Panc1 (cell line): ENCODE results near the gene NHS. TPM values are rescaled to one million over a fixed set of nuclear protein-coding genes. Genes with fewer than 3 reads are reported as not detected.

Source experiments
- ATAC-seq: fragments of 200-7000 bp; cut with Tn5 transposase; 2 replicates; pipeline ENCODE4 v1.9.1; 2020; ENCODE audit warnings: mild to moderate bottlenecking, moderate library complexity
- BruUV-seq: library from RNA; stranded (reverse); fragments of 400-500 nt; replicated peaks from 2 replicates; lab custom pipeline; 2021; lab: Mats Ljungman, UMichigan
- CTCF ChIA-PET: fragments of 300-600 bp; sonication (Branson Sonifier 250); formaldehyde crosslinking; loops from one replicate; lab custom pipeline; 2022; ENCODE audit warnings: antibody characterized with exemption; lab: Charles Lee
- POLR2A ChIA-PET: fragments of 300-600 bp; sonication (Branson Sonifier 250); formaldehyde crosslinking; loops from one replicate; lab custom pipeline; 2022; ENCODE audit warnings: antibody characterized with exemption; lab: Charles Lee
- DNase-seq: peaks from one replicate; pipeline ENCODE4 v3.0.0-alpha.2; 2010; ENCODE audit warnings: low read depth, low spot score
- H3K27ac ChIP-seq: 2 replicates; pipeline ENCODE4 v1.5.1; 2011; ENCODE audit warnings: mild to moderate bottlenecking, low read length, inconsistent platforms
- H3K27me3 ChIP-seq: fragments of 200-500 bp; sonication (Bioruptor generic); 2 replicates; pipeline ENCODE4 v1.6.0; 2014; ENCODE audit warnings: low read length, inconsistent platforms; ENCODE audit not compliant: control insufficient read depth, insufficient read depth
- H3K36me3 ChIP-seq: fragments of 200-500 bp; sonication (Bioruptor generic); 2 replicates; pipeline ENCODE4 v1.5.1; 2014; ENCODE audit warnings: inconsistent platforms, mild to moderate bottlenecking, low read length, moderate library complexity; ENCODE audit not compliant: control insufficient read depth, insufficient read depth
- H3K4me1 ChIP-seq: 2 replicates; pipeline ENCODE4 v1.5.1; 2011; ENCODE audit warnings: inconsistent platforms, mild to moderate bottlenecking, low read length, moderate library complexity; ENCODE audit not compliant: control insufficient read depth, insufficient read depth
- H3K4me3 ChIP-seq, 2 experiments: 2 replicates each; pipeline ENCODE4 v1.5.1; 2011 to 2012; ENCODE audit warnings: low read depth in 2 of 2, low read length in 2 of 2, mild to moderate bottlenecking in 2 of 2, inconsistent platforms in 1 of 2, moderate library complexity in 1 of 2
- H3K9me3 ChIP-seq: fragments of 200-500 bp; sonication (Bioruptor generic); 2 replicates; pipeline ENCODE4 v1.5.1; 2014; ENCODE audit warnings: low read depth, mild to moderate bottlenecking, inconsistent platforms, low read length, moderate library complexity; ENCODE audit not compliant: control insufficient read depth, insufficient read depth
- CTCF ChIP-seq: fragments of 450-650 bp; IDR thresholded peaks from 2 replicates; pipeline ENCODE4 v1.5.1; 2017; ENCODE audit warnings: mild to moderate bottlenecking
- POLR2AphosphoS5 ChIP-seq: IDR thresholded peaks from 2 replicates; pipeline ENCODE4 v1.6.1; 2012; ENCODE audit warnings: mild to moderate bottlenecking, low read depth, low read length, moderate library complexity
- SIN3A ChIP-seq: IDR thresholded peaks from 2 replicates; pipeline ENCODE4 v1.6.1; 2012; ENCODE audit warnings: low read depth, mild to moderate bottlenecking, low read length, moderate library complexity, borderline replicate concordance; ENCODE audit not compliant: insufficient read depth
- TCF7L2 ChIP-seq: IDR thresholded peaks from 2 replicates; pipeline ENCODE4 v1.6.1; 2011; ENCODE audit warnings: mild to moderate bottlenecking, low read depth, low read length, inconsistent platforms
- in situ Hi-C: cut with HindIII; loops from 2 replicates; pipeline ENCODE4 v1.10.0; 2016; ENCODE audit warnings: low sequenced_read_pairs, low pct_unique_long_range_greater_than_20kb
- intact Hi-C: fragments of 100-400 bp; cut with micrococcal nuclease; formaldehyde crosslinking; loops from one replicate; pipeline ENCODE4 v1.10.0; 2022; ENCODE audit not compliant: unreplicated experiment
- total RNA-seq: library from RNA; stranded (reverse); gene quantifications from one replicate; pipeline ENCODE4 v1.2.1, GENCODE V29; 2021; ENCODE audit not compliant: unreplicated experiment
- TF ChIP-seq, protein P1 (sequence below), 2 experiments: IDR thresholded peaks; 2 replicates each; pipeline ENCODE4 v1.6.1; 2011 to 2012; ENCODE audit warnings: low read depth in 2 of 2, control low read depth in 1 of 2, low read length in 1 of 2, mild to moderate bottlenecking in 1 of 2, moderate library complexity in 1 of 2; ENCODE audit not compliant: insufficient read depth in 1 of 2

NHS gene
- total RNA-seq, 1 experiment from 2014 or later, result 0.80 TPM

GRCh38 chrX:17747692-17748091, 372.7 kb downstream of the NHS start:
- no peak for ATAC-seq
- H3K27ac ChIP-seq, result no peak overlapping the region
- TF ChIP-seq SIN3A, result no peak
- no peak for TF ChIP-seq POLR2AphosphoS5
- TF ChIP-seq TCF7L2, result no peak
- TF ChIP-seq CTCF, result no peak
- TF ChIP-seq, protein P1, sequence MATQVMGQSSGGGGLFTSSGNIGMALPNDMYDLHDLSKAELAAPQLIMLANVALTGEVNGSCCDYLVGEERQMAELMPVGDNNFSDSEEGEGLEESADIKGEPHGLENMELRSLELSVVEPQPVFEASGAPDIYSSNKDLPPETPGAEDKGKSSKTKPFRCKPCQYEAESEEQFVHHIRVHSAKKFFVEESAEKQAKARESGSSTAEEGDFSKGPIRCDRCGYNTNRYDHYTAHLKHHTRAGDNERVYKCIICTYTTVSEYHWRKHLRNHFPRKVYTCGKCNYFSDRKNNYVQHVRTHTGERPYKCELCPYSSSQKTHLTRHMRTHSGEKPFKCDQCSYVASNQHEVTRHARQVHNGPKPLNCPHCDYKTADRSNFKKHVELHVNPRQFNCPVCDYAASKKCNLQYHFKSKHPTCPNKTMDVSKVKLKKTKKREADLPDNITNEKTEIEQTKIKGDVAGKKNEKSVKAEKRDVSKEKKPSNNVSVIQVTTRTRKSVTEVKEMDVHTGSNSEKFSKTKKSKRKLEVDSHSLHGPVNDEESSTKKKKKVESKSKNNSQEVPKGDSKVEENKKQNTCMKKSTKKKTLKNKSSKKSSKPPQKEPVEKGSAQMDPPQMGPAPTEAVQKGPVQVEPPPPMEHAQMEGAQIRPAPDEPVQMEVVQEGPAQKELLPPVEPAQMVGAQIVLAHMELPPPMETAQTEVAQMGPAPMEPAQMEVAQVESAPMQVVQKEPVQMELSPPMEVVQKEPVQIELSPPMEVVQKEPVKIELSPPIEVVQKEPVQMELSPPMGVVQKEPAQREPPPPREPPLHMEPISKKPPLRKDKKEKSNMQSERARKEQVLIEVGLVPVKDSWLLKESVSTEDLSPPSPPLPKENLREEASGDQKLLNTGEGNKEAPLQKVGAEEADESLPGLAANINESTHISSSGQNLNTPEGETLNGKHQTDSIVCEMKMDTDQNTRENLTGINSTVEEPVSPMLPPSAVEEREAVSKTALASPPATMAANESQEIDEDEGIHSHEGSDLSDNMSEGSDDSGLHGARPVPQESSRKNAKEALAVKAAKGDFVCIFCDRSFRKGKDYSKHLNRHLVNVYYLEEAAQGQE (IDR thresholded peaks at IDR 0.05; ENCODE audit: insufficient read depth in 1 of 2, low read depth in 2 of 2, low read length in 1 of 2), result no peak
- in situ Hi-C loops (no loop called here), intact Hi-C loops (no loop called here)
- no peak for DNase-seq
- CTCF ChIA-PET, result no interaction called here
- H3K9me3 ChIP-seq, result no peaks in the 10 kb centered on the region
- H3K27me3 ChIP-seq, result no peaks in the 10 kb centered on the region
- no peak overlapping the region for H3K4me3 ChIP-seq
- no peaks in the 10 kb centered on the region for H3K4me1 ChIP-seq
- POLR2A ChIA-PET, result no interaction called here
- H3K36me3 ChIP-seq, result no peaks in the 10 kb centered on the region
- no TSS peak for BruUV-seq

DNA sequence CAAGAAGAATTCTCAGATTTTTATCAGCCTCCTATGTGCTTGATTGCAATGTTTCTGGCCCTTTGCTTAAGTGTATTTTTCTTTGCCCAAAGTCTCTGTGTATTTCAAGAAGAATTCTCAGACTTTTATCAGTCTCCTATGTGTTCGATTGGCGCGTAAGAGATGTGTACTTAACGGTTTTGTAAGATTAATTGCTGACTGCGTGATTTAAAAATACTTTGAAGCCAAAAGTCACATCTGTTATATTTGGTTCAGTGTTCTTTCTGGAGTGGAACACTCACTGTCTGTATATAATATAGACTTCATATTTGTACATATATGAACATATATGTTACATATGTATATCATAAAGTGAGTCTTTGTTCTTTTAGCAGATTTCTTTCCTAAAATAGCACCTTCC, 373.7 kb downstream of the NHS start:
- Histone ChIP-seq H3K27me3 (no peaks in the 10 kb centered on the region), H3K4me3 (no peak overlapping the region), H3K9me3 (no peaks in the 10 kb centered on the region), H3K36me3 (no peaks in the 10 kb centered on the region), H3K27ac (no peak overlapping the region), H3K4me1 (no peaks in the 10 kb centered on the region)
- BruUV-seq, result no TSS peak
- in situ Hi-C loops (no loop called here), intact Hi-C loops (no loop called here)
- no peak for DNase-seq
- CTCF ChIA-PET, result no interaction called here
- POLR2A ChIA-PET, result no interaction called here
- no peak for TF ChIP-seq POLR2AphosphoS5
- no peak for TF ChIP-seq CTCF
- no peak for TF ChIP-seq SIN3A
- TF ChIP-seq, protein P1 (IDR thresholded peaks at IDR 0.05; ENCODE audit: insufficient read depth in 1 of 2, low read depth in 2 of 2, low read length in 1 of 2), result no peak
- no peak for TF ChIP-seq TCF7L2
- no peak for ATAC-seq
